GM12875 (cell line): ENCODE data around the gene THSD4.

ENCODE experiments used
- H3K4me3 ChIP-seq: one replicate; pipeline ENCODE4 v1.5.1; 2011; ENCODE audit warnings: low read depth, low read length, control low read depth
- CTCF ChIP-seq: IDR thresholded peaks from 2 replicates; pipeline ENCODE4 v1.5.1; 2011; ENCODE audit warnings: low read depth, mild to moderate bottlenecking, control low read depth, inconsistent platforms, low read length, moderate library complexity, borderline replicate concordance; ENCODE audit not compliant: insufficient read depth

Gene THSD4

GRCh38 chr15:71597126-71597525 is 481.9 kb downstream of the THSD4 start:
- no peak for TF ChIP-seq CTCF
- H3K4me3 ChIP-seq = no peak overlapping the region

GRCh38 chr15:71597637-71598036 is 482.4 kb downstream of the THSD4 start:
- TF ChIP-seq CTCF = no peak
- H3K4me3 ChIP-seq = no peak overlapping the region

GRCh38 chr15:71598741-71599140 is 483.5 kb downstream of the THSD4 start:
- TF ChIP-seq CTCF = no peak
- no peak overlapping the region for H3K4me3 ChIP-seq

- no peak for TF ChIP-seq CTCF
Observed at GRCh38 chr15:71599418-71600151, 484.3 kb downstream of the THSD4 start.

GRCh38 chr15:71600237-71600636 is 485.0 kb downstream of the THSD4 start:
- H3K4me3 ChIP-seq = no peak overlapping the region
- no peak for TF ChIP-seq CTCF

More at GRCh38 chr15:71599418-71600151, 484.3 kb downstream of the THSD4 start:
- no peak overlapping the region for H3K4me3 ChIP-seq

- no peak for TF ChIP-seq CTCF
- no peak overlapping the region for H3K4me3 ChIP-seq
Observed at GRCh38 chr15:71601038-71601834, 486.0 kb downstream of the THSD4 start.

- no peak for TF ChIP-seq CTCF
- no peak overlapping the region for H3K4me3 ChIP-seq
Observed at GRCh38 chr15:71603379-71603778, 488.1 kb downstream of the THSD4 start.
